GM23338 (cell line): ENCODE results near the gene UBQLNL. TPM values are rescaled to one million over a fixed set of nuclear protein-coding genes. Genes with fewer than 3 reads are reported as not detected.

ENCODE experiments used
- ATAC-seq: fragments of 200-7000 bp; cut with Tn5 transposase; 3 replicates; pipeline ENCODE4 v1.9.1; 2020
- DNase-seq: peaks from one replicate; pipeline ENCODE4 v3.0.0-alpha.2; 2015; ENCODE audit warnings: low spot score
- H2AFZ ChIP-seq: fragments of 200-600 bp; sonication (generic); 2 replicates; pipeline ENCODE4 v1.8.0; 2016; ENCODE audit warnings: antibody characterized with exemption, mild to moderate bottlenecking, moderate library complexity
- H3F3A ChIP-seq: fragments of 200-600 bp; sonication (generic); replicated peaks from 2 replicates; pipeline ENCODE4 v1.8.0; 2017; ENCODE audit warnings: antibody characterized with exemption, mixed run types, low read depth
- H3K27ac ChIP-seq: fragments of 200-600 bp; sonication (generic); 2 replicates; pipeline ENCODE4 v1.6.1; 2016; ENCODE audit warnings: low read depth
- H3K27me3 ChIP-seq: fragments of 200-600 bp; sonication (generic); 2 replicates; pipeline ENCODE4 v1.8.0; 2016; ENCODE audit warnings: mild to moderate bottlenecking, mixed run types, moderate library complexity; ENCODE audit not compliant: insufficient read depth
- H3K36me3 ChIP-seq: fragments of 200-600 bp; sonication (generic); 2 replicates; pipeline ENCODE4 v1.8.0; 2016; ENCODE audit warnings: mild to moderate bottlenecking; ENCODE audit not compliant: insufficient read depth
- H3K4me1 ChIP-seq: fragments of 200-600 bp; sonication (generic); 2 replicates; pipeline ENCODE4 v1.8.0; 2016; ENCODE audit warnings: mild to moderate bottlenecking, moderate library complexity; ENCODE audit not compliant: insufficient read depth
- H3K4me2 ChIP-seq: fragments of 200-600 bp; sonication (generic); 2 replicates; pipeline ENCODE4 v1.7.1; 2017; ENCODE audit warnings: mixed run types
- H3K4me3 ChIP-seq: fragments of 200-600 bp; sonication (generic); 2 replicates; pipeline ENCODE4 v1.6.1; 2016; ENCODE audit warnings: mixed run types
- H3K79me2 ChIP-seq: fragments of 200-600 bp; sonication (generic); replicated peaks from 2 replicates; pipeline ENCODE4 v1.8.0; 2017; ENCODE audit warnings: mild to moderate bottlenecking; ENCODE audit not compliant: insufficient read depth
- H3K9me2 ChIP-seq: fragments of 200-600 bp; sonication (generic); 2 replicates; pipeline ENCODE4 v1.8.0; 2017; ENCODE audit not compliant: insufficient read depth
- H4K20me1 ChIP-seq: fragments of 200-600 bp; sonication (generic); replicated peaks from 2 replicates; pipeline ENCODE4 v1.8.0; 2017; ENCODE audit warnings: mild to moderate bottlenecking; ENCODE audit not compliant: insufficient read depth
- H3K27ac Mint-ChIP-seq: 2 replicates; pipeline ENCODE4 v1.8.0; 2020; ENCODE audit warnings: inconsistent platforms, mild to moderate bottlenecking, moderate library complexity, mixed read lengths
- H3K27me3 Mint-ChIP-seq: 3 replicates; pipeline ENCODE4 v1.8.0; 2022; ENCODE audit warnings: low read depth, mild to moderate bottlenecking, moderate library complexity, mixed read lengths, inconsistent platforms; ENCODE audit not compliant: insufficient read depth, poor library complexity
- H3K36me3 Mint-ChIP-seq: 3 replicates; pipeline ENCODE4 v1.8.0; 2021; ENCODE audit warnings: low read depth, mild to moderate bottlenecking, inconsistent platforms, moderate library complexity, mixed read lengths
- H3K4me1 Mint-ChIP-seq: 3 replicates; pipeline ENCODE4 v1.8.0; 2020; ENCODE audit warnings: mild to moderate bottlenecking, inconsistent platforms, mixed read lengths
- H3K4me3 Mint-ChIP-seq: 3 replicates; pipeline ENCODE4 v1.8.0; 2021; ENCODE audit warnings: moderate library complexity, mild to moderate bottlenecking, inconsistent platforms, mixed read lengths
- H3K9me3 Mint-ChIP-seq: 3 replicates; pipeline ENCODE4 v1.8.0; 2020; ENCODE audit warnings: moderate library complexity, mild to moderate bottlenecking, inconsistent platforms, mixed read lengths
- CREB1 ChIP-seq: fragments of 250-450 bp; sonication (Bioruptor Pico); IDR thresholded peaks from 2 replicates; pipeline ENCODE4 v1.5.0; 2020; ENCODE audit warnings: low read depth, mild to moderate bottlenecking, moderate library complexity
- ETS1 ChIP-seq: IDR thresholded peaks from 2 replicates; pipeline ENCODE4 v1.6.1; 2016; ENCODE audit warnings: antibody characterized with exemption
- EZH2 ChIP-seq: fragments of 200-600 bp; sonication (generic); IDR thresholded peaks from one replicate; pipeline ENCODE4 v1.8.0; 2017; ENCODE audit warnings: antibody characterized with exemption, mild to moderate bottlenecking, low read depth; ENCODE audit not compliant: unreplicated experiment
- EZH2phosphoT487 ChIP-seq: fragments of 200-600 bp; sonication (generic); IDR thresholded peaks from one replicate; pipeline ENCODE4 v1.8.1; 2018; ENCODE audit warnings: antibody characterized with exemption; ENCODE audit not compliant: unreplicated experiment
- JUNB ChIP-seq: IDR thresholded peaks from one replicate; pipeline ENCODE4 v1.6.1; 2016; ENCODE audit warnings: antibody characterized with exemption; ENCODE audit not compliant: unreplicated experiment
- NANOG ChIP-seq: IDR thresholded peaks from 2 replicates; pipeline ENCODE4 v1.6.1; 2016; ENCODE audit warnings: antibody characterized with exemption, borderline replicate concordance
- POLR2AphosphoS5 ChIP-seq: IDR thresholded peaks from 2 replicates; pipeline ENCODE4 v1.6.1; 2016; ENCODE audit warnings: antibody characterized with exemption, low read depth
- REST ChIP-seq: IDR thresholded peaks from one replicate; pipeline ENCODE4 v1.6.1; 2018; ENCODE audit warnings: antibody characterized with exemption; ENCODE audit not compliant: unreplicated experiment
- STAT1 ChIP-seq: IDR thresholded peaks from one replicate; pipeline ENCODE4 v1.6.1; 2016; ENCODE audit warnings: antibody characterized with exemption; ENCODE audit not compliant: unreplicated experiment
- ZNF114 ChIP-seq: fragments of 250-450 bp; sonication (Bioruptor Pico); IDR thresholded peaks from 2 replicates; pipeline ENCODE4 v1.5.0; 2020; ENCODE audit warnings: mild to moderate bottlenecking, moderate library complexity
- ZNF331 ChIP-seq: fragments of 250-450 bp; sonication (Bioruptor Pico); IDR thresholded peaks from 2 replicates; pipeline ENCODE4 v1.5.0; 2020; ENCODE audit warnings: low read depth, mild to moderate bottlenecking, moderate library complexity
- polyA plus RNA-seq: library from polyadenylated mRNA; unstranded; fragments of >200 nt; fragmentation: Nextera tagmentation; extraction: Ambion mirVana; gene quantifications from 2 replicates; pipeline ENCODE4 v1.2.1, GENCODE V29; 2016
- total RNA-seq: library from RNA; depleted of rRNA; stranded (reverse); fragments of >200 nt; shearing (Covaris generic); gene quantifications from 2 replicates; pipeline ENCODE4 v1.2.3, GENCODE V29; 2014
- TF ChIP-seq, protein P1 (sequence below): fragments of 250-450 bp; sonication (Bioruptor Pico); IDR thresholded peaks from 2 replicates; pipeline ENCODE4 v1.5.0; 2020; ENCODE audit warnings: mild to moderate bottlenecking, moderate library complexity
- TF ChIP-seq, protein P2 (sequence below), 2 experiments: fragments of 200-600 bp in 1 of 2; sonication (generic) in 1 of 2; conservative IDR thresholded peaks; 2 replicates each; pipeline versions ENCODE4 v1.5.1 to v1.6.1; 2016 to 2017; ENCODE audit warnings: antibody characterized with exemption in 2 of 2, low read depth in 2 of 2, mild to moderate bottlenecking in 2 of 2, moderate library complexity in 1 of 2

Gene UBQLNL
- total and polyA plus RNA-seq, 2 experiments from 2014 or later, result 0.52 TPM; not detected in 1

- Mint-ChIP-seq H3K36me3 (no peaks in the 10 kb centered on the region), H3K4me3 (no peak overlapping the region), H3K27ac (no peak overlapping the region), H3K4me1 (no peaks in the 10 kb centered on the region), H3K27me3 (peaks cover 1% of the 10 kb centered on the region), H3K9me3 (no peaks in the 10 kb centered on the region)
- H3K4me3 ChIP-seq, result no peak overlapping the region
- H3F3A ChIP-seq, result no peaks in the 10 kb centered on the region
- peaks cover 3% of the 10 kb centered on the region; the same call in 1 of the 2 replicates for H3K9me2 ChIP-seq
- TF ChIP-seq POLR2AphosphoS5 (no peak), EZH2 (no peak), STAT1 (no peak), CREB1 (CRISPR knock-in tag) (no peak), ZNF114 (CRISPR knock-in tag) (no peak), ETS1 (no peak), REST (no peak), NANOG (no peak), JUNB (no peak), ZNF331 (CRISPR knock-in tag) (no peak), EZH2phosphoT487 (no peak)
- TF ChIP-seq, protein P1, sequence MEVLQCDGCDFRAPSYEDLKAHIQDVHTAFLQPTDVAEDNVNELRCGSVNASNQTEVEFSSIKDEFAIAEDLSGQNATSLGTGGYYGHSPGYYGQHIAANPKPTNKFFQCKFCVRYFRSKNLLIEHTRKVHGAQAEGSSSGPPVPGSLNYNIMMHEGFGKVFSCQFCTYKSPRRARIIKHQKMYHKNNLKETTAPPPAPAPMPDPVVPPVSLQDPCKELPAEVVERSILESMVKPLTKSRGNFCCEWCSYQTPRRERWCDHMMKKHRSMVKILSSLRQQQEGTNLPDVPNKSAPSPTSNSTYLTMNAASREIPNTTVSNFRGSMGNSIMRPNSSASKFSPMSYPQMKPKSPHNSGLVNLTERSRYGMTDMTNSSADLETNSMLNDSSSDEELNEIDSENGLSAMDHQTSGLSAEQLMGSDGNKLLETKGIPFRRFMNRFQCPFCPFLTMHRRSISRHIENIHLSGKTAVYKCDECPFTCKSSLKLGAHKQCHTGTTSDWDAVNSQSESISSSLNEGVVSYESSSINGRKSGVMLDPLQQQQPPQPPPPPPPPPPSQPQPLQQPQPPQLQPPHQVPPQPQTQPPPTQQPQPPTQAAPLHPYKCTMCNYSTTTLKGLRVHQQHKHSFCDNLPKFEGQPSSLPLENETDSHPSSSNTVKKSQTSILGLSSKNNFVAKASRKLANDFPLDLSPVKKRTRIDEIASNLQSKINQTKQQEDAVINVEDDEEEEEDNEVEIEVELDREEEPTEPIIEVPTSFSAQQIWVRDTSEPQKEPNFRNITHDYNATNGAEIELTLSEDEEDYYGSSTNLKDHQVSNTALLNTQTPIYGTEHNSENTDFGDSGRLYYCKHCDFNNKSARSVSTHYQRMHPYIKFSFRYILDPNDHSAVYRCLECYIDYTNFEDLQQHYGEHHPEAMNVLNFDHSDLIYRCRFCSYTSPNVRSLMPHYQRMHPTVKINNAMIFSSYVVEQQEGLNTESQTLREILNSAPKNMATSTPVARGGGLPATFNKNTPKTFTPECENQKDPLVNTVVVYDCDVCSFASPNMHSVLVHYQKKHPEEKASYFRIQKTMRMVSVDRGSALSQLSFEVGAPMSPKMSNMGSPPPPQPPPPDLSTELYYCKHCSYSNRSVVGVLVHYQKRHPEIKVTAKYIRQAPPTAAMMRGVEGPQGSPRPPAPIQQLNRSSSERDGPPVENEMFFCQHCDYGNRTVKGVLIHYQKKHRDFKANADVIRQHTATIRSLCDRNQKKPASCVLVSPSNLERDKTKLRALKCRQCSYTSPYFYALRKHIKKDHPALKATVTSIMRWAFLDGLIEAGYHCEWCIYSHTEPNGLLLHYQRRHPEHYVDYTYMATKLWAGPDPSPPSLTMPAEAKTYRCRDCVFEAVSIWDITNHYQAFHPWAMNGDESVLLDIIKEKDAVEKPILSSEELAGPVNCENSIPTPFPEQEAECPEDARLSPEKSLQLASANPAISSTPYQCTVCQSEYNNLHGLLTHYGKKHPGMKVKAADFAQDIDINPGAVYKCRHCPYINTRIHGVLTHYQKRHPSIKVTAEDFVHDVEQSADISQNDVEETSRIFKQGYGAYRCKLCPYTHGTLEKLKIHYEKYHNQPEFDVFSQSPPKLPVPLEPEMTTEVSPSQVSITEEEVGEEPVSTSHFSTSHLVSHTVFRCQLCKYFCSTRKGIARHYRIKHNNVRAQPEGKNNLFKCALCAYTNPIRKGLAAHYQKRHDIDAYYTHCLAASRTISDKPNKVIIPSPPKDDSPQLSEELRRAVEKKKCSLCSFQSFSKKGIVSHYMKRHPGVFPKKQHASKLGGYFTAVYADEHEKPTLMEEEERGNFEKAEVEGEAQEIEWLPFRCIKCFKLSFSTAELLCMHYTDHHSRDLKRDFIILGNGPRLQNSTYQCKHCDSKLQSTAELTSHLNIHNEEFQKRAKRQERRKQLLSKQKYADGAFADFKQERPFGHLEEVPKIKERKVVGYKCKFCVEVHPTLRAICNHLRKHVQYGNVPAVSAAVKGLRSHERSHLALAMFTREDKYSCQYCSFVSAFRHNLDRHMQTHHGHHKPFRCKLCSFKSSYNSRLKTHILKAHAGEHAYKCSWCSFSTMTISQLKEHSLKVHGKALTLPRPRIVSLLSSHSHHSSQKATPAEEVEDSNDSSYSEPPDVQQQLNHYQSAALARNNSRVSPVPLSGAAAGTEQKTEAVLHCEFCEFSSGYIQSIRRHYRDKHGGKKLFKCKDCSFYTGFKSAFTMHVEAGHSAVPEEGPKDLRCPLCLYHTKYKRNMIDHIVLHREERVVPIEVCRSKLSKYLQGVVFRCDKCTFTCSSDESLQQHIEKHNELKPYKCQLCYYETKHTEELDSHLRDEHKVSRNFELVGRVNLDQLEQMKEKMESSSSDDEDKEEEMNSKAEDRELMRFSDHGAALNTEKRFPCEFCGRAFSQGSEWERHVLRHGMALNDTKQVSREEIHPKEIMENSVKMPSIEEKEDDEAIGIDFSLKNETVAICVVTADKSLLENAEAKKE (CRISPR knock-in tag), result no peak
- TF ChIP-seq, protein P2, sequence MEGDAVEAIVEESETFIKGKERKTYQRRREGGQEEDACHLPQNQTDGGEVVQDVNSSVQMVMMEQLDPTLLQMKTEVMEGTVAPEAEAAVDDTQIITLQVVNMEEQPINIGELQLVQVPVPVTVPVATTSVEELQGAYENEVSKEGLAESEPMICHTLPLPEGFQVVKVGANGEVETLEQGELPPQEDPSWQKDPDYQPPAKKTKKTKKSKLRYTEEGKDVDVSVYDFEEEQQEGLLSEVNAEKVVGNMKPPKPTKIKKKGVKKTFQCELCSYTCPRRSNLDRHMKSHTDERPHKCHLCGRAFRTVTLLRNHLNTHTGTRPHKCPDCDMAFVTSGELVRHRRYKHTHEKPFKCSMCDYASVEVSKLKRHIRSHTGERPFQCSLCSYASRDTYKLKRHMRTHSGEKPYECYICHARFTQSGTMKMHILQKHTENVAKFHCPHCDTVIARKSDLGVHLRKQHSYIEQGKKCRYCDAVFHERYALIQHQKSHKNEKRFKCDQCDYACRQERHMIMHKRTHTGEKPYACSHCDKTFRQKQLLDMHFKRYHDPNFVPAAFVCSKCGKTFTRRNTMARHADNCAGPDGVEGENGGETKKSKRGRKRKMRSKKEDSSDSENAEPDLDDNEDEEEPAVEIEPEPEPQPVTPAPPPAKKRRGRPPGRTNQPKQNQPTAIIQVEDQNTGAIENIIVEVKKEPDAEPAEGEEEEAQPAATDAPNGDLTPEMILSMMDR (conservative IDR thresholded peaks at IDR 0.05; ENCODE audit: low read depth in 2 of 2), result no peak
- no peaks in the 10 kb centered on the region for H3K27me3 ChIP-seq
- no peak overlapping the region for H3K27ac ChIP-seq
- H2AFZ ChIP-seq, result peak overlapping the region; percentile 69
- DNase-seq (no peak), ATAC-seq (no peak)
- H3K4me2 ChIP-seq, result no peak overlapping the region
- H3K4me1 ChIP-seq, result no peaks in the 10 kb centered on the region
- no peaks in the 10 kb centered on the region for H3K36me3 ChIP-seq
- H4K20me1 ChIP-seq, result no peaks in the 10 kb centered on the region
- H3K79me2 ChIP-seq, result no peaks in the 10 kb centered on the region
These were observed 30.1 kb downstream of the UBQLNL start for GRCh38 chr11:5486421-5486820.
